Measurements from ENCODE around the gene BIRC7. TPM values are rescaled to one million over a fixed set of nuclear protein-coding genes. Genes with fewer than 3 reads are reported as not detected.

The BIRC7 gene
- total RNA-seq, 1 donor from 2014 or later: not detected

DNA sequence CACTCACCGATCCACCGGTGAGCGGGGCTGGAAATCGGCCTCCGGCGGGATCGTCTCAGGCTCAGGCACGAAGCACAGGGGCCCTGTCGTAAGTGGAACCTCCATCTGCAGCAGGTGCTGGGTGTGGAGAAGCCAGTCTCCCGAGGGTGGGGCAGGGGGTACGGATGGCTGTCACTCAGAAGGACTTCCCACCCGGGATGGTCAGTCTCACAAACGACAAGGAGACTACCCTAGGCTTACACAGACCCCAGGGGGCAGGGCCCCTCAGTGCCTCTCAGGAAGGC, 47.6 kb upstream of the BIRC7 start:
- TF ChIP-seq CTCF (IDR thresholded peaks at IDR 0.05; ENCODE audit: partially characterized antibody, unreplicated experiment): no peak
- Mint-ChIP-seq H3K4me1 (ENCODE audit: low read depth, unreplicated experiment) (no peaks in the 10 kb centered on the region), H3K4me3 (ENCODE audit: unreplicated experiment) (no peak overlapping the region), H3K36me3 (ENCODE audit: unreplicated experiment) (no peaks in the 10 kb centered on the region), H3K9me3 (ENCODE audit: unreplicated experiment) (peaks cover 36% of the 10 kb centered on the region), H3K27ac (ENCODE audit: unreplicated experiment) (no peak overlapping the region), H3K27me3 (ENCODE audit: unreplicated experiment) (peaks cover 5% of the 10 kb centered on the region)
- DNase-seq: no peak

- Mint-ChIP-seq H3K4me3 (ENCODE audit: unreplicated experiment) (no peak overlapping the region), H3K27me3 (ENCODE audit: unreplicated experiment) (peaks cover 5% of the 10 kb centered on the region), H3K4me1 (ENCODE audit: low read depth, unreplicated experiment) (no peaks in the 10 kb centered on the region), H3K27ac (ENCODE audit: unreplicated experiment) (no peak overlapping the region), H3K9me3 (ENCODE audit: unreplicated experiment) (peaks cover 34% of the 10 kb centered on the region), H3K36me3 (ENCODE audit: unreplicated experiment) (no peaks in the 10 kb centered on the region)
- TF ChIP-seq CTCF (IDR thresholded peaks at IDR 0.05; ENCODE audit: partially characterized antibody, unreplicated experiment): no peak
- no peak for DNase-seq
Measured at GRCh38 chr20:63188641-63189321, 46.9 kb upstream of the BIRC7 start.

DNA sequence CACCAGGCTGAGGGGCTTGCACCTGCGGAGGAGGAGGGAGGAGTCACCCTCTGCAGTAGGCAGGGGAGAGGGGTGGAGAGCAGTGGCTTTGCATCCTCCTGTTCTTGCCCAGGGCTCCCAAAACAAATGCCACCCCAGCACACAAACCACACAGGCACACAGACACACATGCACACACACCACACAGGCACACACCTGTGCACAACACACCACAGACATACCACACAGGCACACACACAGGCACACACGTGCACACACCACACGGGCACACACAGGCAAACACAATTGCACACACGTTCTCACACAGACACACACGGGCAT, 46.4 kb upstream of the BIRC7 start:
- peak overlapping the region; percentile 45 for H3K27ac Mint-ChIP-seq (ENCODE audit: unreplicated experiment)
- TF ChIP-seq CTCF (IDR thresholded peaks at IDR 0.05; ENCODE audit: partially characterized antibody, unreplicated experiment): no peak
- no peaks in the 10 kb centered on the region for H3K36me3 Mint-ChIP-seq (ENCODE audit: unreplicated experiment)

DNA sequence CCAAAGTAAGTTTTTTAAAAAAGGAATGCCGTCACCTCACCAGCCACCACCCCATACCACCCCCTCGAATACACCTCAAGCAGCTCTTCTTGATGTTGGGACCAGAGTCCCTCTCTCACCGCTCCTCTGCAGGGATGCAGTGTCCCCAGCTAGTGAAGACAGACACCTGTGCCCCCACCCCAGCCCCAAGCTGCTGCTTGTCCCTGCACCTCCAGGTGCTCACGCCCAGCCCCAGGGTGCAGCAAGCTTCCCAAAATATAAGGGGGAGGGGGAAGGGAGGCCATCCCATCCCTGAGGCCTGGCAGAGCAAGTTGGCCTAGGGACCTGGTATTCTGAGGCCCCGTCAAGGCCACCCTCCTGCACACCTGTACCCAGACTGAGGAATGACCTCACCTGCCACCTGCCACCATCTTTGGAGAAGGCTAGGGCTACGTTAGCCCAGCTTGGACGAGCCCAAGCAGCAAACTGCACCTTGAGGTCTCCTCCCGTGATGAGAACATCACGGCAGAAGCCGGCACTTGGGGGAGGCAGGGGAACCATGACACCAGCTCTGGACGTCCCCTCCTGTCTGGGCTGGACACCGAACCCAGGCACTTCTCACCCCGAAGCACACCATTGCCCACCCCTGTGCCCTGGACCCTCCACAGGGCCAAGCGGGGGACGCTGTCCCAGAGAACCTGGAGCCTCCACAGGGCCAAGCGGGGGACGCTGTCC, 45.7 kb upstream of the BIRC7 start:
- Mint-ChIP-seq H3K27me3 (ENCODE audit: unreplicated experiment) (no peaks in the 10 kb centered on the region), H3K27ac (ENCODE audit: unreplicated experiment) (no peak overlapping the region), H3K4me1 (ENCODE audit: low read depth, unreplicated experiment) (no peaks in the 10 kb centered on the region), H3K36me3 (ENCODE audit: unreplicated experiment) (peaks cover 5% of the 10 kb centered on the region), H3K9me3 (ENCODE audit: unreplicated experiment) (peaks cover 24% of the 10 kb centered on the region), H3K4me3 (ENCODE audit: unreplicated experiment) (no peak overlapping the region)
- no peak for TF ChIP-seq CTCF (IDR thresholded peaks at IDR 0.05; ENCODE audit: partially characterized antibody, unreplicated experiment)
- DNase-seq: no peak

More for the DNA sequence above, 46.4 kb upstream of the BIRC7 start:
- H3K27me3 Mint-ChIP-seq (ENCODE audit: unreplicated experiment): peaks cover 2% of the 10 kb centered on the region
- no peak for DNase-seq
- peaks cover 31% of the 10 kb centered on the region for H3K9me3 Mint-ChIP-seq (ENCODE audit: unreplicated experiment)
- H3K4me3 Mint-ChIP-seq (ENCODE audit: unreplicated experiment): peak overlapping the region; percentile 32
- no peaks in the 10 kb centered on the region for H3K4me1 Mint-ChIP-seq (ENCODE audit: low read depth, unreplicated experiment)

DNA sequence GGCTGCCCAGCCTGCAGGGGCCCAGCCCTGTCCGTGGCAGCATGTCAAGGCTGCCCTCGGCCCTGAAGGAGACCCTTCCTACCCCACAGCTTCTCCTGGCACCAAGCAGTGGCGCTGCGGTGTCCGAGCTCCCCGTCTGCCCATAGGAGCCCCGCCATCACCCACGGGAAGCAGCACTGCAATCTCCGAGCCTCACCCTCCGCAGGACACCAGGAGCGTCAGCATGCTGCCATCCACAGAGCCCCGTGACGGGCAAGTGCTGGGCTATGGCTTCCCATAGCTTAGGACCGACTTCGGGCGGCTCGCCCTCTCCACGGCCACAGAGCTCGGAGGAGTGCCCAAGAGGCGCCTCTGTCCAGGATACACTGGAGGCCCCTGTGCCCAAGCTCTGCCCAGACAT, 44.9 kb upstream of the BIRC7 start:
- no peak overlapping the region for H3K4me3 Mint-ChIP-seq (ENCODE audit: unreplicated experiment)
- no peak for DNase-seq
- peaks cover 5% of the 10 kb centered on the region for H3K36me3 Mint-ChIP-seq (ENCODE audit: unreplicated experiment)
- TF ChIP-seq CTCF (IDR thresholded peaks at IDR 0.05; ENCODE audit: partially characterized antibody, unreplicated experiment): no peak
- H3K9me3 Mint-ChIP-seq (ENCODE audit: unreplicated experiment): peaks cover 20% of the 10 kb centered on the region
- no peaks in the 10 kb centered on the region for H3K4me1 Mint-ChIP-seq (ENCODE audit: low read depth, unreplicated experiment)
- no peaks in the 10 kb centered on the region for H3K27me3 Mint-ChIP-seq (ENCODE audit: unreplicated experiment)
- H3K27ac Mint-ChIP-seq (ENCODE audit: unreplicated experiment): no peak overlapping the region

Measured in glutamatergic neuron (in vitro differentiated cells).